Loucy (cell line): ENCODE measurements around the gene GAB2.

Experiments used
- H2AFZ ChIP-seq: fragments of 200-600 bp; sonication (generic); 2 replicates; pipeline ENCODE4 v1.6.0; 2016; ENCODE audit warnings: antibody characterized with exemption, mild to moderate bottlenecking, low read length, moderate library complexity
- H3F3A ChIP-seq: fragments of 200-600 bp; 2 replicates; pipeline ENCODE4 v1.6.0; 2016; ENCODE audit warnings: antibody characterized with exemption, low read depth, mild to moderate bottlenecking
- H3K27me3 ChIP-seq: fragments of 200-600 bp; sonication (generic); 2 replicates; pipeline ENCODE4 v1.6.1; 2014; ENCODE audit warnings: low read length, mild to moderate bottlenecking; ENCODE audit not compliant: insufficient read depth, poor library complexity, severe bottlenecking
- H3K36me3 ChIP-seq: fragments of 200-600 bp; sonication (generic); 2 replicates; pipeline ENCODE4 v1.6.1; 2016; ENCODE audit warnings: low read length; ENCODE audit not compliant: insufficient read depth
- H3K4me1 ChIP-seq: fragments of 200-600 bp; sonication (generic); 2 replicates; pipeline ENCODE4 v1.5.1; 2014; ENCODE audit warnings: low read length, mild to moderate bottlenecking; ENCODE audit not compliant: insufficient read depth, poor library complexity, severe bottlenecking
- H3K4me2 ChIP-seq: fragments of 200-600 bp; sonication (generic); 2 replicates; pipeline ENCODE4 v1.6.0; 2014; ENCODE audit warnings: antibody characterized with exemption, low read length, low read depth, mild to moderate bottlenecking; ENCODE audit not compliant: poor library complexity, severe bottlenecking
- H3K4me3 ChIP-seq: fragments of 200-600 bp; sonication (generic); 2 replicates; pipeline ENCODE4 v1.5.1; 2014; ENCODE audit warnings: low read length, mild to moderate bottlenecking, mixed read lengths; ENCODE audit not compliant: poor library complexity, severe bottlenecking
- H3K79me2 ChIP-seq: fragments of 200-600 bp; sonication (generic); 2 replicates; pipeline ENCODE4 v1.6.1; 2014; ENCODE audit warnings: low read length; ENCODE audit not compliant: insufficient read depth
- H3K9ac ChIP-seq: fragments of 200-600 bp; sonication (generic); 2 replicates; pipeline ENCODE4 v1.6.0; 2014; ENCODE audit warnings: mild to moderate bottlenecking, low read depth, low read length, moderate library complexity; ENCODE audit not compliant: poor library complexity, severe bottlenecking
- H3K9me2 ChIP-seq: fragments of 200-600 bp; sonication (generic); replicated peaks from 2 replicates; pipeline ENCODE4 v1.6.1; 2016; ENCODE audit warnings: low read depth, low read length, mixed read lengths
- H3K9me3 ChIP-seq: fragments of 200-600 bp; sonication (generic); 2 replicates; pipeline ENCODE4 v1.6.1; 2014; ENCODE audit warnings: mild to moderate bottlenecking, antibody characterized with exemption, low read length, low read depth; ENCODE audit not compliant: insufficient read depth
- H4K20me1 ChIP-seq: fragments of 200-600 bp; sonication (generic); 2 replicates; pipeline ENCODE4 v1.6.0; 2014; ENCODE audit warnings: antibody characterized with exemption, low read length, mild to moderate bottlenecking; ENCODE audit not compliant: insufficient read depth, poor library complexity, severe bottlenecking
- CTCF ChIP-seq: fragments of 200-600 bp; sonication (generic); conservative IDR thresholded peaks from 2 replicates; pipeline ENCODE4 v1.5.1; 2014; ENCODE audit warnings: mild to moderate bottlenecking, antibody characterized with exemption, low read length
- EZH2phosphoT487 ChIP-seq: fragments of 200-600 bp; IDR thresholded peaks from 2 replicates; pipeline ENCODE4 v1.6.1; 2018; ENCODE audit warnings: antibody characterized with exemption, mild to moderate bottlenecking, moderate library complexity, borderline replicate concordance

GAB2 gene

GRCh38 chr11:78216021-78216420, 201.6 kb downstream of the GAB2 start:
- no peak overlapping the region for H2AFZ ChIP-seq
- TF ChIP-seq CTCF (no peak), EZH2phosphoT487 (no peak)
- no peak overlapping the region for H3K9ac ChIP-seq
- no peak overlapping the region for H3K4me3 ChIP-seq
- no peak overlapping the region for H3K4me2 ChIP-seq
- H4K20me1 ChIP-seq, result no peaks in the 10 kb centered on the region
- no peaks in the 10 kb centered on the region for H3F3A ChIP-seq
- H3K79me2 ChIP-seq, result no peaks in the 10 kb centered on the region
- no peaks in the 10 kb centered on the region for H3K9me2 ChIP-seq
- H3K9me3 ChIP-seq, result no peaks in the 10 kb centered on the region
- no peaks in the 10 kb centered on the region for H3K27me3 ChIP-seq
- H3K36me3 ChIP-seq, result no peaks in the 10 kb centered on the region; the same call in 1 of the 2 replicates
- no peaks in the 10 kb centered on the region for H3K4me1 ChIP-seq

GRCh38 chr11:78214331-78215194, 203.1 kb downstream of the GAB2 start:
- Histone ChIP-seq H3F3A (no peaks in the 10 kb centered on the region), H2AFZ (no peak overlapping the region), H3K9me2 (no peaks in the 10 kb centered on the region), H3K27me3 (no peaks in the 10 kb centered on the region), H3K36me3 (peaks cover 10% of the 10 kb centered on the region; the same call in 1 of the 2 replicates), H4K20me1 (no peaks in the 10 kb centered on the region), H3K9me3 (no peaks in the 10 kb centered on the region), H3K79me2 (no peaks in the 10 kb centered on the region), H3K9ac (no peak overlapping the region), H3K4me1 (no peaks in the 10 kb centered on the region), H3K4me3 (no peak overlapping the region), H3K4me2 (no peak overlapping the region)
- TF ChIP-seq EZH2phosphoT487, result no peak
- no peak for TF ChIP-seq CTCF

DNA sequence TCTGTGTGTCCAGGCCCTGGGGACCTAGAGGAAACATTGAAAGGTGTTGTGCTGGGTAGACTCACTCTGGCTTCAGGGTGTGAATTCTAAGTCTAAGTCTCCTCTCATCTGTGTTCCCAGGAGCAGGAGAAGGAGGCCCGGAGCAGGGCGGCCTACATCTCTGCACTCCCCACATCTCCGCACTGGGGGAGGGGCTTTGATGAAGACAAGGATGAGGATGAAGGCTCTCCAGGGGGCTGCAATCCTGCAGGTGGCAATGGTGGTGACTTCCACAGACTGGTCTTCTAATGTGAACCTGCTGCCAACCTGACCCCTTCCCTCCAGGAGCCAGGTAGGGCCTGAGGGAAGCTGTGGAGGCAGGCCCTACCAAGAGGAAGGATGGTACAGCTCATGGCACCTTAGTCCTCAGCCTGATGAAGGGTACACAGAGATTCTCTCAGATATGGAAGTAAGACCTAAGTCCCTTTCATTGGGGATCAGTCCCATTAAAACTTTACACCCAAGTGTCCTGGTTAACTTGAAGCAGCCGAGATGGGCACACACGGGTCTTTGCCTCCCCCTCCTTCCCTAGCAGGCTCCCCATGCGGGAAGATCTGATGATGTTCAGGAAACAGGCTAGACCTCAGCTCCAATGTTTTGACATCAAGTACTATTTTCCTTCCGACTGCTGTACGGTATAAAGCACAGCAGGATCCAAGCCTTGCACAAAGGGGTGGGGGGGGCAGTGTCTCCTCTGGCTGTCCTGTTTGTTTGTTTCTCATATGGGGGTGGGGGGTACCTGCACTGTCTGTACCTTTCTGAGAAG, 203.9 kb downstream of the GAB2 start:
- Histone ChIP-seq H3K4me3 (no peak overlapping the region), H2AFZ (no peak overlapping the region), H3F3A (no peaks in the 10 kb centered on the region), H4K20me1 (no peaks in the 10 kb centered on the region), H3K9me3 (no peaks in the 10 kb centered on the region), H3K9me2 (no peaks in the 10 kb centered on the region), H3K9ac (no peak overlapping the region), H3K36me3 (peaks cover 10% of the 10 kb centered on the region; the same call in 1 of the 2 replicates), H3K79me2 (no peaks in the 10 kb centered on the region), H3K4me2 (no peak overlapping the region), H3K27me3 (no peaks in the 10 kb centered on the region), H3K4me1 (no peaks in the 10 kb centered on the region)
- TF ChIP-seq CTCF, result no peak
- no peak for TF ChIP-seq EZH2phosphoT487
